KMS-11 (cell line): ENCODE data around the gene LAGE3.

Experiments
- H2AFZ ChIP-seq: fragments of 200-600 bp; sonication (generic); 2 replicates; pipeline ENCODE4 v1.6.1; 2016; ENCODE audit warnings: antibody characterized with exemption, mixed run types, low read depth
- H3K27ac ChIP-seq: fragments of 200-600 bp; sonication (generic); 2 replicates; pipeline ENCODE4 v1.6.1; 2016; ENCODE audit warnings: mild to moderate bottlenecking, mixed run types
- H3K27me3 ChIP-seq: fragments of 200-600 bp; sonication (generic); 2 replicates; pipeline ENCODE4 v1.6.1; 2017; ENCODE audit warnings: mild to moderate bottlenecking, low read depth, mixed run types, moderate library complexity; ENCODE audit not compliant: insufficient read depth
- H3K36me3 ChIP-seq: fragments of 200-600 bp; sonication (generic); 2 replicates; pipeline ENCODE4 v1.6.1; 2017; ENCODE audit warnings: mild to moderate bottlenecking, mixed run types; ENCODE audit not compliant: insufficient read depth
- H3K4me1 ChIP-seq: fragments of 200-600 bp; sonication (generic); 2 replicates; pipeline ENCODE4 v1.6.1; 2016; ENCODE audit warnings: mild to moderate bottlenecking, low read depth, mixed run types; ENCODE audit not compliant: poor library complexity, severe bottlenecking
- H3K4me2 ChIP-seq: fragments of 200-600 bp; sonication (generic); 2 replicates; pipeline ENCODE4 v1.7.0; 2016; ENCODE audit warnings: mild to moderate bottlenecking, mixed run types
- H3K4me3 ChIP-seq: fragments of 200-600 bp; sonication (generic); IDR thresholded peaks from 2 replicates; pipeline ENCODE4 v1.6.1; 2017; ENCODE audit warnings: low read depth, low read length, mixed read lengths; ENCODE audit not compliant: insufficient read depth
- H3K79me2 ChIP-seq: fragments of 200-600 bp; sonication (generic); 2 replicates; pipeline ENCODE4 v1.6.1; 2016; ENCODE audit warnings: low read depth, mixed run types; ENCODE audit not compliant: insufficient read depth
- H3K9ac ChIP-seq: fragments of 200-600 bp; sonication (generic); 2 replicates; pipeline ENCODE4 v1.6.1; 2016; ENCODE audit warnings: mild to moderate bottlenecking, mixed run types
- H4K20me1 ChIP-seq: fragments of 200-600 bp; sonication (generic); 2 replicates; pipeline ENCODE4 v1.6.1; 2016; ENCODE audit warnings: mild to moderate bottlenecking, mixed run types; ENCODE audit not compliant: insufficient read depth
- CTCF ChIP-seq: fragments of 200-600 bp; sonication (generic); conservative IDR thresholded peaks from 2 replicates; pipeline ENCODE4 v1.6.1; 2017; ENCODE audit warnings: low read depth, mild to moderate bottlenecking, antibody characterized with exemption, low read length, moderate library complexity, mixed read lengths

LAGE3 gene

GRCh38 chrX:154437971-154438893 is 40.8 kb downstream of the LAGE3 start:
- H3K27me3 ChIP-seq: no peaks in the 10 kb centered on the region
- no peak overlapping the region for H3K9ac ChIP-seq
- no peak for TF ChIP-seq CTCF
- H3K4me3 ChIP-seq: no peak overlapping the region
- no peaks in the 10 kb centered on the region for H3K36me3 ChIP-seq
- peaks cover 12% of the 10 kb centered on the region; the same call in 1 of the 2 replicates for H3K79me2 ChIP-seq
- no peaks in the 10 kb centered on the region for H3K4me1 ChIP-seq
- H2AFZ ChIP-seq: no peak overlapping the region
- H3K4me2 ChIP-seq: peak overlapping the region; percentile 71
- H3K27ac ChIP-seq: no peak overlapping the region
- H4K20me1 ChIP-seq: no peaks in the 10 kb centered on the region

GRCh38 chrX:154436983-154437752 is 41.9 kb downstream of the LAGE3 start, which contains the start of gene GDI1:
Gene GDI1, plus strand, starts transcription at chrX:154437154. Its CDS starts 101 bp downstream, at chrX:154437255.
- Histone ChIP-seq H3K27ac (0 out of 2 replicates have a peak within 1 kb of the TSS, but pooled peaks have one; percentile 38), H3K4me1 (no peaks in the 10 kb centered on the region), H3K9ac (peak within 1 kb of the TSS; percentile 39; the same call in 1 of the 2 replicates), H3K4me3 (no peak within 1 kb of the TSS), H4K20me1 (no peaks in the 10 kb centered on the region), H3K4me2 (peak within 1 kb of the TSS; percentile 71), H3K79me2 (peaks cover 12% of the 10 kb centered on the region; the same call in 1 of the 2 replicates), H3K27me3 (no peaks in the 10 kb centered on the region), H2AFZ (peak within 1 kb of the TSS; percentile 30; the same call in 1 of the 2 replicates), H3K36me3 (no peaks in the 10 kb centered on the region)
- no peak for TF ChIP-seq CTCF

- H3K27ac ChIP-seq: 0 out of 2 replicates have a peak overlapping the region, but pooled peaks have one; percentile 38
- 0 out of 2 replicates have a peak overlapping the region, but pooled peaks have one; percentile 39 for H3K4me2 ChIP-seq
- no peak overlapping the region for H3K4me3 ChIP-seq
- H3K4me1 ChIP-seq: no peaks in the 10 kb centered on the region
- H4K20me1 ChIP-seq: no peaks in the 10 kb centered on the region
- peak overlapping the region; percentile 39; the same call in 1 of the 2 replicates for H3K9ac ChIP-seq
- no peaks in the 10 kb centered on the region for H3K36me3 ChIP-seq
- H2AFZ ChIP-seq: no peak overlapping the region
- H3K79me2 ChIP-seq: peaks cover 12% of the 10 kb centered on the region; the same call in 1 of the 2 replicates
- TF ChIP-seq CTCF: no peak
- no peaks in the 10 kb centered on the region for H3K27me3 ChIP-seq
These were observed 42.6 kb downstream of the LAGE3 start for GRCh38 chrX:154436374-154436982.

DNA sequence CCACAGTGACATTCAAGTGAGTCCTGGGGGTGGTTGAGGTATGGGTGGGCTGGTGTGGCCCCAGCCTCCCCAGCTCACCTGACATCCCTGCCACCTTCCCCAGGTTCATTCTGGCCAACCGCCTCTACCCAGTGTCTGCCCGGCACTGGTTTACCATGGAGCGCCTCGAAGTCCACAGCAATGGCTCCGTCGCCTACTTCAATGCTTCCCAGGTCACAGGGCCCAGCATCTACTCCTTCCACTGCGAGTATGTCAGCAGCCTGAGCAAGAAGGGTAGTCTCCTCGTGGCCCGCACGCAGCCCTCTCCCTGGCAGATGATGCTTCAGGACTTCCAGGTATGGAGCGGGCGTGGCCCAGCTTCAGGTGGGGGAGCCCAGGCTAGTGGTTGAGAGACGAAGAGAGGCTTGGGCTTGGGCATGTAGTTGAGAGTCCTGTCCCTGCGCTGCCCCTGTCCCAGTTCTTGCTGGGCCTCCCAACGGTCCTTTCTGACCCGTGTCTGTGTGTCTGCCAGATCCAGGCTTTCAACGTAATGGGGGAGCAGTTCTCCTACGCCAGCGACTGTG is 43.8 kb downstream of the LAGE3 start:
- TF ChIP-seq CTCF: no peak
- no peaks in the 10 kb centered on the region for H3K4me1 ChIP-seq
- no peaks in the 10 kb centered on the region for H3K36me3 ChIP-seq
- no peak overlapping the region for H3K9ac ChIP-seq
- H3K27me3 ChIP-seq: no peaks in the 10 kb centered on the region
- H3K79me2 ChIP-seq: peaks cover 12% of the 10 kb centered on the region; the same call in 1 of the 2 replicates
- no peak overlapping the region for H3K4me3 ChIP-seq
- no peak overlapping the region for H2AFZ ChIP-seq
- no peak overlapping the region for H3K27ac ChIP-seq
- H3K4me2 ChIP-seq: no peak overlapping the region
- H4K20me1 ChIP-seq: no peaks in the 10 kb centered on the region
